ENCODE results near the gene FAM47E. TPM values are rescaled to one million over a fixed set of nuclear protein-coding genes. Genes with fewer than 3 reads are reported as not detected.

Gene FAM47E
- total RNA-seq, 1 donor from 2014 or later: not detected

DNA sequence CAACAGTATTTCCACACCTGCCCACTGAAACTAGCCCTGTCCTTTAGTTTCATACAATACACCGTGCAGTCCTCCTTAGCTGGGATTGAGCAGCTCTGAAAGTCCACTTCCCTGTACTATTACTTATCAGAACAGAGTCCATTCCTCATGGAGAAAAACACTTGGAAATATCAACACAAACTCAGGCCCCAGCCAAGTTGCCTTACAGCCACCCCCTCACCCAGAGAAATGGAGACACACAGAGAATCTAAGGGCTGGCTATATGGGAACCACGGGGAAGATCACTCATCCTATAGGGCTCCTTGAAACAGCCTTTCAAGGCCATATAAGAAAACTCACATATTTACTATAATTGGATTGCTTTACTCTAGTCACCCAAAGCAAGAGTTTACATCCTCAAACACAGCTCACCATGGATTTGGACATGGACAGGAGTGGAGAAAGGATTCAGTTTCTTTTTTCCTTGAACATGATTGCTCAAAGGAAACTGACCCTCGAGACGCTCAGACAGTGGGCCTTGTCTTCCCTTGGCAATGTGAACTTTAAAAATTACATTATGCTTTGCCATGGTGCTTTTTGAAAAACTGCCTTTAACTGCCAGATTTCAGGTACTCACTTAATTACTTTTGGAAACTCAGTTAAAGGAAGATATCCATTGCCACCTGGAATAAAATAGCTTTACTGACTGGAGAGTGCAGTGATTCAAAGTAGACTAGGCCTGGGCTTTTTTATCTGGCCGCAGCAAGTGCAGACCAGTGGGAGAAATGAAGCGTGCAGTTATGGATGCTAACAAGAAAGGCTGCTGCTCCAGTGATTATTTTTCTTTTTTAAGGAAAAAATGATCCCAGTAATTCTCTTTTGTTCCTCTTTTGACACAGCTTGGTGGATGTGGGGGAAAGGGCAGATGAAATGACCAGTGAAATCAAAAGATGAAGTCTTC is 39.5 kb upstream of the FAM47E start:
- POLR2A ChIA-PET: interaction anchor here (0.8 to 2.4 kb wide), 2 partner anchors 13 to 64 kb away, joined by 3 to 25 read pairs; partner anchors contain the start of gene NUP54

GRCh38 chr4:76212851-76213414 is 38.6 kb upstream of the FAM47E start:
- H3K9me3 Mint-ChIP-seq: no peaks in the 10 kb centered on the region
- peak overlapping the region; percentile 90 for H3K27ac Mint-ChIP-seq
- H3K36me3 Mint-ChIP-seq (ENCODE audit: low read depth): peaks cover 4% of the 10 kb centered on the region
- H3K4me3 Mint-ChIP-seq: peak overlapping the region; percentile 91
- ChIA-PET POLR2A (interaction anchor here (0.8 to 2.4 kb wide), 3 partner anchors 14 to 65 kb away, joined by 3 to 25 read pairs (median 4); partner anchors contain the start of gene NUP54), CTCF (interaction anchor here (1.1 to 3.0 kb wide), 2 partner anchors 16 to 33 kb away, joined by 3 to 11 read pairs; no protein-coding TSS in a partner anchor)
- intact Hi-C loops (cut with micrococcal nuclease): loop anchor here (1.0 to 10.0 kb wide), 6 partner anchors 14 to 864 kb away; partner anchors contain the start of genes CCNI, NUP54, RCHY1 and THAP6
- ATAC-seq (ENCODE audit: low read depth): no peak
- H3K4me1 Mint-ChIP-seq: peaks cover 57% of the 10 kb centered on the region
- DNase-seq: peak; percentile 20
- no peaks in the 10 kb centered on the region for H3K27me3 Mint-ChIP-seq
- TF ChIP-seq, protein P1, sequence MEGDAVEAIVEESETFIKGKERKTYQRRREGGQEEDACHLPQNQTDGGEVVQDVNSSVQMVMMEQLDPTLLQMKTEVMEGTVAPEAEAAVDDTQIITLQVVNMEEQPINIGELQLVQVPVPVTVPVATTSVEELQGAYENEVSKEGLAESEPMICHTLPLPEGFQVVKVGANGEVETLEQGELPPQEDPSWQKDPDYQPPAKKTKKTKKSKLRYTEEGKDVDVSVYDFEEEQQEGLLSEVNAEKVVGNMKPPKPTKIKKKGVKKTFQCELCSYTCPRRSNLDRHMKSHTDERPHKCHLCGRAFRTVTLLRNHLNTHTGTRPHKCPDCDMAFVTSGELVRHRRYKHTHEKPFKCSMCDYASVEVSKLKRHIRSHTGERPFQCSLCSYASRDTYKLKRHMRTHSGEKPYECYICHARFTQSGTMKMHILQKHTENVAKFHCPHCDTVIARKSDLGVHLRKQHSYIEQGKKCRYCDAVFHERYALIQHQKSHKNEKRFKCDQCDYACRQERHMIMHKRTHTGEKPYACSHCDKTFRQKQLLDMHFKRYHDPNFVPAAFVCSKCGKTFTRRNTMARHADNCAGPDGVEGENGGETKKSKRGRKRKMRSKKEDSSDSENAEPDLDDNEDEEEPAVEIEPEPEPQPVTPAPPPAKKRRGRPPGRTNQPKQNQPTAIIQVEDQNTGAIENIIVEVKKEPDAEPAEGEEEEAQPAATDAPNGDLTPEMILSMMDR (IDR thresholded peaks at IDR 0.05): no peak

More for the DNA sequence above, 39.5 kb upstream of the FAM47E start:
- ATAC-seq (ENCODE audit: low read depth): no peak
- Mint-ChIP-seq H3K27me3 (no peaks in the 10 kb centered on the region), H3K36me3 (ENCODE audit: low read depth) (peaks cover 4% of the 10 kb centered on the region), H3K9me3 (no peaks in the 10 kb centered on the region), H3K4me3 (peak overlapping the region; percentile 91), H3K27ac (peak overlapping the region; percentile 90), H3K4me1 (peaks cover 57% of the 10 kb centered on the region)
- CTCF ChIA-PET: interaction anchor here (1.4 to 1.8 kb wide), 2 partner anchors 12 to 33 kb away, joined by 5 to 6 read pairs; no protein-coding TSS in a partner anchor
- no peak for DNase-seq
- TF ChIP-seq, protein P1 (IDR thresholded peaks at IDR 0.05): no peak
- intact Hi-C loops (cut with micrococcal nuclease): loop anchor here (2.0 to 10.0 kb wide), 4 partner anchors 31 to 865 kb away; partner anchors contain the start of genes CCNI, RCHY1 and THAP6

DNA sequence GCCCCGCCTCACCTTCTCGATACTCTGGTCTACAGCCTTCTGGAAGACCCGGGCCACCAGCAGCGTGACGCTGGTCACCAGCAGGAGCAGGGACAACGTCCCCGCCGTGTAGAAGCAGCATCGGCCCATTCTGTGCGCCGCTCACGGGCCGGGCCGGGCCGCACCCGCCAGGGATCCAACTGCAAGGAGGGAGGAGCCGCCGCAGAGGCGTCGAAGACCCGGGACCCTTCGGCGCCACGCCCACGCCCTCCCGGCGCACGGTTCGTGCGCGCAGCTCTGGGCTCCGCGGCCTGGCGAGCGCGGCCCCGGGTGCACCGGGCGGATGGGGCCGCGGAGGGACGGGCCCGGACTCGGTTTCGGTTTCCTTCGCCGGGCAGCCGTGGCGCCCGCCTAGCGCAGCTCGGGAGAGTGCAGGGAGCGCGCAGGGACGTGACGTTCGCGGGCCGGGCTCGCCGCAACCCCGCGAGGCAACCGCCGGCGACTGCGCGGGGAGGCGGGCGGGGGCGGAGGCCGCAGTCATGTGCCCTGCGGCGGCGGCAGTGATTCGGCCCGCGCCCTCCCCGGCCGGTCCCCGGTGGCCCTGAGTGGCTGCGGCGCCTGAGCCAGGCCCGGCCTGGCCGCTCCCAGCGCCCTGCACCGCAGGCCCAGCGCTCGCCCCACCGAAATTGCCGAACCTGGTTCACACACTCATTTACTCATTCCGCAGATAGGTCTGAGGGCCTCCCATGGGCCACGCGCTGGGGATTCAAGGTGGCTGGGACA is 37.9 kb upstream of the FAM47E start, which contains the start of gene SCARB2:
TSS of gene SCARB2 (minus strand) at position 410 of the 762 bp plus-strand sequence. CDS start at position 129, 281 bp downstream.
- ChIA-PET CTCF (interaction anchor here (1.1 to 3.0 kb wide), 2 partner anchors 17 to 34 kb away, joined by 3 to 11 read pairs; no protein-coding TSS in a partner anchor), POLR2A (interaction anchor here (0.9 to 2.4 kb wide), 2 partner anchors 14 to 63 kb away, joined by 4 to 25 read pairs; no protein-coding TSS in a partner anchor)
- H3K4me3 Mint-ChIP-seq: peak within 1 kb of the TSS; percentile 91
- intact Hi-C loops (cut with micrococcal nuclease): loop anchor here (1.0 to 10.0 kb wide), 6 partner anchors 14 to 864 kb away; partner anchors contain the start of genes CCNI, NUP54, RCHY1 and THAP6
- TF ChIP-seq, protein P1 (IDR thresholded peaks at IDR 0.05): no peak
- no peaks in the 10 kb centered on the region for H3K27me3 Mint-ChIP-seq
- DNase-seq (peak; percentile 83), ATAC-seq (ENCODE audit: low read depth) (peak; percentile 80)
- peaks cover 4% of the 10 kb centered on the region for H3K36me3 Mint-ChIP-seq (ENCODE audit: low read depth)
- H3K27ac Mint-ChIP-seq: peak within 1 kb of the TSS; percentile 90
- peaks cover 51% of the 10 kb centered on the region for H3K4me1 Mint-ChIP-seq
- no peaks in the 10 kb centered on the region for H3K9me3 Mint-ChIP-seq

DNA sequence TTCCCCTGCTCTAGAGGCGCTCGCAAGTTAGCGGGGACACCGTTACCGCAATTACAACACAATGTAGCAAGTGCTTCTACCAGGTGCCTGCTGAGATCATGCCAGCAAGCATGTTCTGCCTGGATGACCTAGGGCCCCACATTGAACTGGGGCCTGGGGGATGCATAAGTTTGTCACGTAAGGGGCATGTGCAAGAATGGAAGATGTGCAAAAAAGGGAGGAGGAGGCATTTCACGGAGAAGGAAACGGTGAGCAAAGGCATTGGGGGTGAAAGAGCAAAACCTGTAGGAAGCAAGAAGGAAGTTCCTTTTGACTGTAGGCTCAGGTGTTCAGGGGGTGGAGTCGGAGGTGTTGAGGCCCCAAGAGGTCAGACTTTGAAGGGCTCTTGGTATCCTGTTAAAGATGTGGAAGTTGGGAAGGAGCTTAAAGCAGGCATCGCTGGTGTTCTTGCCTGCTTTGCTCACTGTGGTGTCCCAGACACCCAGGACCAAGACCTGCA is 37.3 kb upstream of the FAM47E start:
- CTCF ChIA-PET: interaction anchor here (3.0 kb wide), 1 partner anchor 34 kb away, joined by 11 read pairs; no protein-coding TSS in a partner anchor

More for the DNA sequence above, 37.3 kb upstream of the FAM47E start:
- ATAC-seq (ENCODE audit: low read depth) (peak; percentile 0), DNase-seq (no peak)
- H3K27me3 Mint-ChIP-seq: no peaks in the 10 kb centered on the region
- peak overlapping the region; percentile 82 for H3K27ac Mint-ChIP-seq
- POLR2A ChIA-PET: interaction anchor here (0.6 to 2.4 kb wide), 2 partner anchors 15 kb away, joined by 3 to 25 read pairs; no protein-coding TSS in a partner anchor
- H3K36me3 Mint-ChIP-seq (ENCODE audit: low read depth): peaks cover 4% of the 10 kb centered on the region
- H3K4me3 Mint-ChIP-seq: peak overlapping the region; percentile 85
- H3K4me1 Mint-ChIP-seq: peaks cover 48% of the 10 kb centered on the region
- TF ChIP-seq, protein P1 (IDR thresholded peaks at IDR 0.05): no peak
- intact Hi-C loops (cut with micrococcal nuclease): loop anchor here (5.0 to 10.0 kb wide), 3 partner anchors 699 to 863 kb away; partner anchors contain the start of genes CCNI, RCHY1 and THAP6
- H3K9me3 Mint-ChIP-seq: no peaks in the 10 kb centered on the region
